Naive thymus-derived CD4-positive, alpha-beta T cell (primary cell): ENCODE results near the gene FAM89B. TPM values are rescaled to one million over a fixed set of nuclear protein-coding genes. Genes with fewer than 3 reads are reported as not detected.

Source experiments
- ATAC-seq: fragments of 150-1000 bp; cut with Tn5 transposase; 2 replicates; pipeline ENCODE4 v1.10.0; 2021; ENCODE audit warnings: mild to moderate bottlenecking, moderate library complexity
- CTCF ChIA-PET: fragments of 350-600 bp; sonication (Branson Sonifier 250); formaldehyde crosslinking; loops from one replicate; lab custom pipeline; 2021; ENCODE audit warnings: antibody characterized with exemption; lab: Charles Lee
- POLR2A ChIA-PET: fragments of 350-600 bp; sonication (Branson Sonifier 250); formaldehyde crosslinking; loops from one replicate; lab custom pipeline; 2021; ENCODE audit warnings: antibody characterized with exemption, inconsistent platforms; lab: Charles Lee
- DNase-seq, 9 donors: peaks; one replicate each; pipeline versions ENCODE4 v3.0.0 to v3.0.0-alpha.2; 2020 to 2022; ENCODE audit warnings: mixed read lengths in 1 of 9
- H3K27ac ChIP-seq: one replicate; pipeline ENCODE4 v1.7.0; 2013; ENCODE audit warnings: mild to moderate bottlenecking, low read depth, low read length, moderate library complexity
- H3K27me3 ChIP-seq, 2 donors: one replicate each; pipeline ENCODE4 v1.7.0; 2013; ENCODE audit warnings: low read length in 2 of 2, mild to moderate bottlenecking in 2 of 2, moderate library complexity in 2 of 2; ENCODE audit not compliant: control insufficient read depth in 2 of 2, insufficient read depth in 2 of 2
- H3K36me3 ChIP-seq, 3 experiments: 1 replicate in 2 of 3; 2 replicates in 1 of 3; pipeline ENCODE4 v1.7.0; 2013; ENCODE audit warnings: low read length in 3 of 3, mild to moderate bottlenecking in 3 of 3, moderate library complexity in 1 of 3; ENCODE audit not compliant: insufficient read depth in 3 of 3, control insufficient read depth in 2 of 3
- H3K4me1 ChIP-seq, 2 donors: one replicate each; pipeline ENCODE4 v1.7.0; 2013; ENCODE audit warnings: low read length in 2 of 2, mild to moderate bottlenecking in 2 of 2, moderate library complexity in 1 of 2; ENCODE audit not compliant: control insufficient read depth in 2 of 2, insufficient read depth in 2 of 2
- H3K4me3 ChIP-seq: 2 replicates; pipeline ENCODE4 v1.7.0; 2013; ENCODE audit warnings: mild to moderate bottlenecking, low read length
- H3K9me3 ChIP-seq, 3 experiments: 1 replicate in 2 of 3; 2 replicates in 1 of 3; pipeline ENCODE4 v1.7.0; 2013; ENCODE audit warnings: low read length in 3 of 3; ENCODE audit not compliant: control insufficient read depth in 2 of 3
- H3K27ac Mint-ChIP-seq, 9 donors: one replicate each; pipeline ENCODE4 v1.8.0; 2020 to 2022; ENCODE audit warnings: mixed read lengths in 9 of 9, mild to moderate bottlenecking in 8 of 9, moderate library complexity in 5 of 9, inconsistent platforms in 2 of 9
- H3K27me3 Mint-ChIP-seq, 5 donors: one replicate each; pipeline ENCODE4 v1.8.0; 2021 to 2022; ENCODE audit warnings: mixed read lengths in 5 of 5, mild to moderate bottlenecking in 1 of 5
- H3K36me3 Mint-ChIP-seq, 5 donors: one replicate each; pipeline ENCODE4 v1.8.0; 2020 to 2022; ENCODE audit warnings: mixed read lengths in 5 of 5, mild to moderate bottlenecking in 3 of 5, inconsistent platforms in 1 of 5
- H3K4me1 Mint-ChIP-seq, 7 donors: one replicate each; pipeline ENCODE4 v1.8.0; 2020 to 2022; ENCODE audit warnings: mixed read lengths in 7 of 7, mild to moderate bottlenecking in 3 of 7, inconsistent platforms in 1 of 7
- H3K4me3 Mint-ChIP-seq, 10 donors: one replicate each; pipeline ENCODE4 v1.8.0; 2020 to 2022; ENCODE audit warnings: mild to moderate bottlenecking in 10 of 10, mixed read lengths in 10 of 10, moderate library complexity in 6 of 10, inconsistent platforms in 2 of 10
- H3K9me3 Mint-ChIP-seq, 11 donors: one replicate each; pipeline ENCODE4 v1.8.0; 2020 to 2022; ENCODE audit warnings: mixed read lengths in 11 of 11, mild to moderate bottlenecking in 4 of 11, inconsistent platforms in 1 of 11, moderate library complexity in 1 of 11
- intact Hi-C, 2 donors: fragments of 100-400 bp; cut with micrococcal nuclease; formaldehyde crosslinking; loops; one replicate each; pipeline ENCODE4 v1.15.1; 2023
- polyA plus RNA-seq, 2 donors: library from polyadenylated mRNA; unstranded; fragments of 300-500 nt; fragmentation: Illumina TruSeq; gene quantifications; one replicate each; pipeline ENCODE4 v1.2.3, GENCODE V29; 2021
- total RNA-seq, 6 experiments: library from RNA in 5 of 6; stranded (reverse) in 5 of 6; gene quantifications; 1 replicate in 5 of 6; 2 replicates in 1 of 6; pipeline ENCODE4 v1.2.3 and lab custom pipeline; 2021 to 2026

FAM89B gene
- total and polyA plus RNA-seq, 7 experiments from 2014 or later, result 33.0 to 115 (median 57.9) TPM

DNA sequence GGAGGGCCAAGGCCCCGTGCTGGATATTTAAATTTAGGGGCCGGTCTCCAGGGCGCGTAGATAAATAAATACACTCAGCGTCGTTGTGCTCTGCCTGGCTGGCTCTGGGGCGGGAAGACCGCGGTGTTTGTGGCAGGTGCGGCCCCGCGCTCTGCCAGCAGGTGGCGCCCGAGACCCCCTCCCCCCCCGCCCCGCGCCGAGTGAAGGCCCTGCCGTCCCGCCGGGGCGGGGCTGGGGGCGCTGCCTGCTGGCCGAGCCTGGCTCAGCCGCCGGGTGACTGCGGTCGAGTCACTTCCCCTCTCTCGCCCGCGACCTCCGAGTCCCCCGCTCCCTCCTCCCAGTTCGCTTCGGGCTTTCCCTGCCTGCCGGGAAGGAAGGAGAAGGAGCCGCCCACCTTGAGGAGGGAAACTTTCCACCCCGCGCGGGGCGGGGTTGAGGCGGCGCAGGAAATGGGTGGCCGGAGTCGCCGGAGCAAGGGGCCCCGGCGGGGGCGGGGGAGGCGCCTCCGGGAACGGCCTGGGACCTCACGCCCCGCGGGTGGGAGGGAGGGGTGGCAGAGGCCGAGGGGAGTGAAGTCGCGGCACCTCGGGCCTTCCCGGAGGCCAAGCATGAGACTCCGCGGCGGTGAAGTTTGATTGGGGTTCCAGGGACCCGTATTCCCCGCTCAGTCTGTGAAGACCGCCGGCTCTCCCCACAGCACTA lies 1.9 kb downstream of the FAM89B start:
- ChIA-PET POLR2A (interaction anchor here (1.0 to 6.3 kb wide), 22 partner anchors 8 to 151 kb away, joined by 3 to 90 read pairs (median 24); partner anchors contain the start of genes KCNK7, LTBP3, MALAT1 and MAP3K11), CTCF (interaction anchor here (1.5 to 3.9 kb wide), 4 partner anchors 14 to 41 kb away, joined by 5 to 36 read pairs (median 20); partner anchors contain the start of gene PCNX3)
- H3K4me3 ChIP-seq, result peak overlapping the region; percentile 82
- peak; percentile 71 to 94 (median 81) for DNase-seq
- peaks cover 47 to 53% of the 10 kb centered on the region in 2 donors for H3K4me1 ChIP-seq
- H3K36me3 ChIP-seq, result peaks cover 0 to 12% (median 0%) of the 10 kb centered on the region in 3 experiments
- H3K9me3 Mint-ChIP-seq, result peaks cover 0 to 1% (median 0%) of the 10 kb centered on the region in 11 donors
- H3K4me1 Mint-ChIP-seq, result peaks cover 37 to 63% (median 53%) of the 10 kb centered on the region in 7 donors
- H3K36me3 Mint-ChIP-seq, result peaks cover 0 to 17% (median 0%) of the 10 kb centered on the region in 5 donors
- no peaks in the 10 kb centered on the region for H3K27me3 ChIP-seq
- no peaks in the 10 kb centered on the region for H3K9me3 ChIP-seq
- peak overlapping the region; percentile 96 for H3K27ac ChIP-seq
- H3K4me3 Mint-ChIP-seq, result peak overlapping the region; percentile 91 to 100 (median 94)
- peak overlapping the region; percentile 89 to 98 (median 95) for H3K27ac Mint-ChIP-seq
- ATAC-seq, result peak; percentile 55
- no peaks in the 10 kb centered on the region for H3K27me3 Mint-ChIP-seq
- intact Hi-C loops, result loop anchor here (1.0 to 5.0 kb wide), 14 partner anchors 14 to 547 kb away; partner anchors contain the start of genes SNX15 (in 2 of the 2), CFL1 (in 1 of the 2), KAT5 (in 1 of the 2) and MAP3K11 (in 1 of the 2)

DNA sequence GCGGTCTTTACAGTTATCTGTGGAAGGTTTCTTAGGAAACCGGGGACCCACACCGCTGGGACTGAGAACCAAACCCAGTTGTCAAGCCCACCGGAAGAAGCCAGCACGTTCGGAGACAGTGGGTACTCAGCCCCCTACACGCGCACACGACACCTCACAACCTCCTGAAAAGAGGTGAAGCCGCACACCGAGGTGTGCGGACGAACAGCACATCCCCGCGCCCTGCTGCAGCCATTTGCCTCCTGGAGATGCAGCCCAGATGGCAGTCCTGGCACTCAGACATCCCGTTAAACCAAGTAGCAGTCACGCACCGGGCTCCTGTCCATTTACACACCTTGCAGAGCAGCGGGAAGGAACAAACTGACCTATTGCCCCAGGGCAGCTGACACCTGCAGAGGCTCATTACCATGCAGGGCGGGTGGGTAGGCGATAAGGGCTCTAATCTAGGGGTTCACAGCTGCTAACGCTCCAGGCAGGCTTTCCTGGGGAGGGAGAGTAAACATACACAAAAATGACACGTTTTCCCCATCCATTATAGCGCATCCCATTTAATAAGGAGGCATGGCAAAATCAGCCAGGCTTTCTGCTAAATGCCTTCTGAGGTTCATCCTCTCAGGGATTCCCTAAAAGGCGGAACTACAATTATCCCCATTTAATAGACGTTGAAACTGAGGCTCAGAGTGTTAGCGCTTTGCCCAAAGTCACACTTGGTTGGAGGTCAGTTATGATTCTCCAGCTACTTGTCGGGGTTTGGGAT lies 2.7 kb downstream of the FAM89B start:
- Histone ChIP-seq H3K27ac (peak overlapping the region; percentile 96), H3K4me3 (peak overlapping the region; percentile 82), H3K27me3 (no peaks in the 10 kb centered on the region), H3K36me3 (peaks cover under 1 to 20% (median 3%) of the 10 kb centered on the region in 3 experiments), H3K9me3 (no peaks in the 10 kb centered on the region), H3K4me1 (peaks cover 47 to 48% of the 10 kb centered on the region in 2 donors)
- no peak for ATAC-seq
- Mint-ChIP-seq H3K36me3 (peaks cover 0 to 19% (median 0%) of the 10 kb centered on the region in 5 donors), H3K27ac (peak overlapping the region; percentile 89 to 98 (median 95)), H3K4me3 (peak overlapping the region; percentile 91 to 100 (median 93)), H3K9me3 (peaks cover 0 to 1% (median 0%) of the 10 kb centered on the region in 11 donors), H3K27me3 (no peaks in the 10 kb centered on the region), H3K4me1 (peaks cover 35 to 61% (median 51%) of the 10 kb centered on the region in 7 donors)
- CTCF ChIA-PET, result interaction anchor here (1.1 to 3.9 kb wide), 6 partner anchors 9 to 285 kb away, joined by 3 to 36 read pairs (median 6); partner anchors contain the start of gene MUS81
- DNase-seq, result peak in 6 of 9 donors; percentile 33 to 55 (median 47)
- intact Hi-C loops, result loop anchor here (1.0 to 5.0 kb wide), 14 partner anchors 13 to 548 kb away; partner anchors contain the start of genes SNX15 (in 2 of the 2), CFL1 (in 1 of the 2), KAT5 (in 1 of the 2) and MAP3K11 (in 1 of the 2)
- POLR2A ChIA-PET, result interaction anchor here (0.7 to 5.2 kb wide), 26 partner anchors 9 to 299 kb away, joined by 3 to 90 read pairs (median 7); partner anchors contain the start of genes KCNK7, MALAT1, MAP3K11 and MUS81

DNA sequence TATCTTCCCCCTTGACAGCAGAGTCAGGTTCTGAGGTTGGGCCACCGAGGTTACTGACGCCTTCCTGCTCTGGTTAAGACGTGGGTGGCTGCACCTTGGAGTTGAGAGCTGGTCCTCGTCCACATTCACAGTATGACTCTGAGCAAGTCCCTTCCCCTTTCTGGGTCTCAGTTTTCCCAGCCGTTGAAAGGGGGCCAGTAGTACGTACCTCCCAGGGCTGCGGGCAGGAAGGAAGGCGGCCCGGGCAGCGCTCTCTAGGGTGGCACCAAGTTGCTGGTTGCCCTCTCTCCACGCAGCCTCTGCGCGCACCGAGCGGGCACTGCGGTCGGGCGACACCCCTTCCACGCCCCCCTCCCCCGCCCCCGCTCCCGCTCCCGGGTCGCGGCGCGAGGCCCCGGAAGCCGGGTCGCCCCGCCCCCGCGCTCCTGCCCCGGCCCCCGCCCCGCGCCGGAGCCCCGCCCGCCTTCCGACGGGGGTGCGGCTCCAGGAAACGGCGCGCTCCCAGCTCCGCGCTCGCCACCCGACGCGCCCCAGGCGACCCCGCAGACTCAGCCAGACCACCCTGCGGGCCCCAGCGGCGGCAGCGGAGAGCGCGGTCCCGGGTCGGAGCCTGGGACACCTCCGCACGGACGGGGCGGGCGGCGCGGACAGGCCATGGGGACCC lies 3.4 kb downstream of the FAM89B start, which contains the start of gene EHBP1L1:
TSS of gene EHBP1L1 (plus strand) at position 486 of the 664 bp plus-strand sequence. CDS start 250 bp downstream, outside the sequence.
- Histone ChIP-seq H3K9me3 (no peaks in the 10 kb centered on the region), H3K27me3 (no peaks in the 10 kb centered on the region), H3K27ac (peak within 1 kb of the TSS; percentile 96), H3K4me1 (peaks cover 47 to 48% of the 10 kb centered on the region in 2 donors), H3K4me3 (peak within 1 kb of the TSS; percentile 82), H3K36me3 (peaks cover 6 to 27% (median 7%) of the 10 kb centered on the region in 3 experiments)
- H3K9me3 Mint-ChIP-seq, result peaks cover 0 to 1% (median 0%) of the 10 kb centered on the region in 11 donors
- ChIA-PET CTCF (interaction anchor here (0.7 to 3.9 kb wide), 9 partner anchors 10 to 284 kb away, joined by 3 to 36 read pairs (median 6); partner anchors contain the start of gene MUS81), POLR2A (interaction anchor here (0.7 to 4.2 kb wide), 28 partner anchors 8 to 298 kb away, joined by 3 to 61 read pairs (median 6); partner anchors contain the start of genes KCNK7, LTBP3, MALAT1 and MAP3K11)
- no peaks in the 10 kb centered on the region for H3K27me3 Mint-ChIP-seq
- intact Hi-C loops, result loop anchor here (2.0 kb wide), 7 partner anchors 63 to 549 kb away; partner anchors contain the start of genes CFL1 (in 1 of the 2), NEAT1 (in 1 of the 2), SIPA1 (in 1 of the 2) and SNX15 (in 1 of the 2)
- H3K27ac Mint-ChIP-seq, result peak within 1 kb of the TSS; percentile 89 to 98 (median 95)
- ATAC-seq (peak; percentile 49), DNase-seq (peak; percentile 72 to 87 (median 81))
- peaks cover 0 to 20% (median 0%) of the 10 kb centered on the region in 5 donors for H3K36me3 Mint-ChIP-seq
- H3K4me3 Mint-ChIP-seq, result peak within 1 kb of the TSS; percentile 91 to 100 (median 93)
- H3K4me1 Mint-ChIP-seq, result peaks cover 30 to 59% (median 47%) of the 10 kb centered on the region in 7 donors

DNA sequence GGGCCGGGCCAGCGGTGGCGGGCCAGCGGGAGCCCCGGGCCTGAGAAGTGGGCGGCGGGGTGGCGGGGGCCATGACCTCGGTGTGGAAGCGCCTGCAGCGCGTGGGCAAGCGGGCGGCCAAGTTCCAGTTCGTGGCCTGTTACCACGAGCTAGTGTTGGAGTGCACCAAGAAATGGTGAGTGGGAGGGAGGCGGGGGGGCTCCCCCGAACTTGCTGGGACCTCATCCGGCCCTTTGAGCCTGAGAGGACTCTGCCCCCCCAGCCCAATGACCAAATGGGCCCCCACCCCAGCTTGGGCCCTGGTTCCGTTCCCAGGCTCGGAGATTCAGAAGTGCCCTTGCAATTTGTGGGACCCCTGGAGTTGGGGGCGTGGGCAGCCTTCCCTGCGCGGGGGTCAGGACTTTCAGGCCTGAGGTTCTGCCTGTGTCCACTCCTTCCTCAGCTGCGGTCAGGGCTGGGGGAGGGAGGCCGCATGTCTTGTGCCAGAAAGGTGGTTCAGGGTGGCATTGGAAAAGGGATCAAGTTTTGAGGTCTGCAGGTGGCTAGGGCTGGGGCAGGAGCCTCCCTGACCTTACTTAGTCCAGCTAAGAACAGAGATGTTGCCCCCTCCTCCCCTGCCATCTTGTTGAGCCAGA lies 4.0 kb downstream of the FAM89B start:
- Histone ChIP-seq H3K27ac (peak overlapping the region; percentile 96), H3K4me3 (peak overlapping the region; percentile 75), H3K9me3 (no peaks in the 10 kb centered on the region), H3K4me1 (peaks cover 41% of the 10 kb centered on the region in 2 donors), H3K36me3 (peaks cover 10 to 33% (median 12%) of the 10 kb centered on the region in 3 experiments), H3K27me3 (no peaks in the 10 kb centered on the region)
- DNase-seq, result peak in 1 of 9 donors; percentile 30
- ChIA-PET CTCF (interaction anchor here (0.6 to 3.9 kb wide), 10 partner anchors 10 to 283 kb away, joined by 3 to 36 read pairs (median 6); partner anchors contain the start of gene MUS81), POLR2A (interaction anchor here (0.7 to 4.2 kb wide), 23 partner anchors 10 to 193 kb away, joined by 3 to 61 read pairs (median 6); partner anchors contain the start of genes KCNK7, LTBP3, MALAT1 and MAP3K11)
- H3K4me1 Mint-ChIP-seq, result peaks cover 23 to 54% (median 41%) of the 10 kb centered on the region in 7 donors
- intact Hi-C loops, result no loop called here
- H3K27ac Mint-ChIP-seq, result peak overlapping the region; percentile 28 to 90 (median 78)
- ATAC-seq, result no peak
- peaks cover 0 to 1% (median 0%) of the 10 kb centered on the region in 11 donors for H3K9me3 Mint-ChIP-seq
- H3K4me3 Mint-ChIP-seq, result peak overlapping the region; percentile 71 to 99 (median 84)
- H3K36me3 Mint-ChIP-seq, result peaks cover 0 to 20% (median 0%) of the 10 kb centered on the region in 5 donors
- H3K27me3 Mint-ChIP-seq, result no peaks in the 10 kb centered on the region
